SK-N-SH (cell line): Measurements from ENCODE around the gene UCHL5. TPM values are rescaled to one million over a fixed set of nuclear protein-coding genes. Genes with fewer than 3 reads are reported as not detected.

Experiments
- CTCF ChIA-PET: fragments of 300-600, 350-600 bp; formaldehyde crosslinking; extraction: SDS; loops from one replicate; lab custom pipeline; 2021; lab: Yijun Ruan, JAX
- POLR2A ChIA-PET: fragments of 350-600 bp; sonication (Branson Sonifier 250); formaldehyde crosslinking; extraction: SDS; loops from one replicate; lab custom pipeline; 2020; ENCODE audit warnings: antibody characterized with exemption, inconsistent platforms; lab: Yijun Ruan, JAX
- DNase-seq: peaks from one replicate; pipeline ENCODE4 v3.0.0; 2012
- H2AFZ ChIP-seq: fragments of 200-600 bp; sonication (generic); 2 replicates; pipeline ENCODE4 v1.8.1; 2016; ENCODE audit warnings: antibody characterized with exemption, mild to moderate bottlenecking, low read depth
- H3F3A ChIP-seq: fragments of 200-600 bp; sonication (generic); replicated peaks from 2 replicates; pipeline ENCODE3; 2016; ENCODE audit warnings: antibody characterized with exemption, mild to moderate bottlenecking; ENCODE audit not compliant: insufficient read depth
- H3K27ac ChIP-seq, 2 experiments: fragments of 200-500 bp in 1 of 2; fragments of 200-600 bp in 1 of 2; sonication (Bioruptor generic) in 1 of 2; sonication (generic), shearing (Covaris generic) in 1 of 2; 2 replicates each; pipeline versions ENCODE4 v1.5.1 to v1.6.1; 2014 to 2016; ENCODE audit warnings: low read depth in 2 of 2, inconsistent platforms in 1 of 2, low read length in 1 of 2, mild to moderate bottlenecking in 1 of 2, mixed read lengths in 1 of 2
- H3K27me3 ChIP-seq: fragments of 200-600 bp; sonication (generic), shearing (Covaris generic); 2 replicates; pipeline ENCODE4 v1.6.1; 2016; ENCODE audit warnings: mixed run types; ENCODE audit not compliant: insufficient read depth
- H3K36me3 ChIP-seq, 2 experiments: fragments of 200-500 bp in 1 of 2; fragments of 200-600 bp in 1 of 2; sonication (Bioruptor generic) in 1 of 2; sonication (generic) in 1 of 2; replicated peaks in 1 of 2; 2 replicates each; pipeline versions ENCODE3 to v1.5.1; 2014 to 2016; ENCODE audit warnings: low read length in 1 of 2, mild to moderate bottlenecking in 1 of 2; ENCODE audit not compliant: insufficient read depth in 2 of 2, control insufficient read depth in 1 of 2
- H3K4me1 ChIP-seq, 2 experiments: fragments of 200-500 bp in 1 of 2; fragments of 200-600 bp in 1 of 2; sonication (Bioruptor generic) in 1 of 2; sonication (generic), shearing (Covaris generic) in 1 of 2; 2 replicates each; pipeline versions ENCODE4 v1.5.1 to v1.6.1; 2014 to 2016; ENCODE audit warnings: low read depth in 1 of 2, low read length in 1 of 2, mixed run types in 1 of 2; ENCODE audit not compliant: insufficient read depth in 2 of 2, control insufficient read depth in 1 of 2
- H3K4me2 ChIP-seq: fragments of 200-600 bp; sonication (generic), shearing (Covaris generic); 2 replicates; pipeline ENCODE4 v1.6.1; 2017; ENCODE audit warnings: mixed run types
- H3K4me3 ChIP-seq, 2 experiments: fragments of 200-500 bp in 1 of 2; fragments of 200-600 bp in 1 of 2; sonication (Bioruptor generic) in 1 of 2; sonication (generic), shearing (Covaris generic) in 1 of 2; 2 replicates each; pipeline versions ENCODE4 v1.5.1 to v1.8.1; 2014 to 2016; ENCODE audit warnings: low read depth in 2 of 2, inconsistent platforms in 1 of 2, low read length in 1 of 2, mild to moderate bottlenecking in 1 of 2, mixed read lengths in 1 of 2, moderate library complexity in 1 of 2
- H3K79me2 ChIP-seq: fragments of 200-600 bp; sonication (generic); 2 replicates; pipeline ENCODE4 v1.8.1; 2017; ENCODE audit warnings: mild to moderate bottlenecking; ENCODE audit not compliant: insufficient read depth
- H3K9ac ChIP-seq: fragments of 200-600 bp; sonication (generic); 2 replicates; pipeline ENCODE4 v1.6.1; 2017; ENCODE audit warnings: mixed run types
- H3K9me2 ChIP-seq: fragments of 200-600 bp; sonication (generic); 2 replicates; pipeline ENCODE4 v1.6.1; 2017; ENCODE audit warnings: mixed run types
- H3K9me3 ChIP-seq: fragments of 200-600 bp; sonication (generic); 2 replicates; pipeline ENCODE4 v1.6.1; 2017; ENCODE audit warnings: mixed run types, mild to moderate bottlenecking, moderate library complexity
- H4K20me1 ChIP-seq: fragments of 200-600 bp; sonication (generic); 2 replicates; pipeline ENCODE4 v1.6.1; 2017; ENCODE audit warnings: mild to moderate bottlenecking, mixed run types; ENCODE audit not compliant: insufficient read depth
- CHD2 ChIP-seq: fragments of 150-350 bp; IDR thresholded peaks from 2 replicates; pipeline ENCODE4 v1.6.1; 2018; ENCODE audit warnings: low read length; ENCODE audit not compliant: partially characterized antibody
- CTCF ChIP-seq: fragments of 200-600 bp; sonication (generic); IDR thresholded peaks from 2 replicates; pipeline ENCODE4 v1.6.1; 2017; ENCODE audit warnings: antibody characterized with exemption, mild to moderate bottlenecking, moderate library complexity
- EP300 ChIP-seq, 2 experiments: IDR thresholded peaks; 2 replicates each; pipeline versions ENCODE4 v1.4.0 to v1.6.1; 2012; ENCODE audit warnings: borderline replicate concordance in 1 of 2, low read depth in 1 of 2, low read length in 1 of 2
- FOSL2 ChIP-seq: IDR thresholded peaks from 2 replicates; pipeline ENCODE4 v1.4.0; 2012; ENCODE audit warnings: low read depth, mild to moderate bottlenecking, moderate library complexity, borderline replicate concordance
- FOXM1 ChIP-seq: IDR thresholded peaks from 2 replicates; pipeline ENCODE4 v1.4.0; 2012; ENCODE audit warnings: low read depth, mild to moderate bottlenecking
- GABPA ChIP-seq: IDR thresholded peaks from 2 replicates; pipeline ENCODE4 v1.4.0; 2012; ENCODE audit warnings: low read depth, mild to moderate bottlenecking
- GATA2 ChIP-seq: sonication (generic); formaldehyde crosslinking; IDR thresholded peaks from 2 replicates; pipeline ENCODE4 v1.5.0; 2020; ENCODE audit warnings: mild to moderate bottlenecking, missing genetic modification reagents
- JUND ChIP-seq: IDR thresholded peaks from 2 replicates; pipeline ENCODE4 v1.4.0; 2012
- MAX ChIP-seq: IDR thresholded peaks from 2 replicates; pipeline ENCODE4 v1.4.0; 2012; ENCODE audit warnings: low read depth
- MEF2A ChIP-seq: IDR thresholded peaks from 2 replicates; pipeline ENCODE4 v1.4.0; 2012; ENCODE audit warnings: low read depth, borderline replicate concordance
- NFIC ChIP-seq: IDR thresholded peaks from 2 replicates; pipeline ENCODE4 v1.4.0; 2012; ENCODE audit warnings: borderline replicate concordance
- NRF1 ChIP-seq: IDR thresholded peaks from 2 replicates; pipeline ENCODE4 v1.6.1; 2012; ENCODE audit warnings: low read depth, mild to moderate bottlenecking, low read length
- PBX3 ChIP-seq: IDR thresholded peaks from 2 replicates; pipeline ENCODE4; 2012
- SIN3A ChIP-seq: IDR thresholded peaks from 2 replicates; pipeline ENCODE4 v1.6.1; 2012; ENCODE audit warnings: low read depth, mild to moderate bottlenecking, low read length, moderate library complexity, borderline replicate concordance
- TAF1 ChIP-seq: IDR thresholded peaks from 2 replicates; pipeline ENCODE4 v1.6.1; 2012; ENCODE audit warnings: low read depth, mild to moderate bottlenecking, low read length, moderate library complexity, borderline replicate concordance
- TCF12 ChIP-seq: IDR thresholded peaks from 2 replicates; pipeline ENCODE4 v1.4.0; 2012
- USF1 ChIP-seq: IDR thresholded peaks from 2 replicates; pipeline ENCODE4 v1.4.0; 2012; ENCODE audit warnings: low read depth, borderline replicate concordance
- USF2 ChIP-seq: fragments of 150-350 bp; IDR thresholded peaks from 2 replicates; pipeline ENCODE4 v1.6.1; 2017; ENCODE audit warnings: antibody characterized with exemption, low read length, low read depth, borderline replicate concordance
- YY1 ChIP-seq: IDR thresholded peaks from 2 replicates; pipeline ENCODE4 v1.4.0; 2012; ENCODE audit warnings: low read depth, mild to moderate bottlenecking
- WGBS: methylation state at CpG from one replicate; pipeline ENCODE4 v1.1.6; 2017; ENCODE audit warnings: low lambda C conversion rate; 5-methylcytosine and 5-hydroxymethylcytosine counted together
- polyA plus RNA-seq, 3 experiments: library from polyadenylated mRNA; depleted of rRNA; stranded (reverse); fragments of >200 nt; gene quantifications; 2 replicates each; pipeline ENCODE4 v1.2.3, GENCODE V29; 2012

The UCHL5 gene
- polyA plus RNA-seq, 1 of the 3 experiments (the other 2 are of a cell fraction), result 14.9 TPM

GRCh38 chr1:192977089-192977706 lies 82.0 kb downstream of the UCHL5 start:
- no peak overlapping the region for H3K4me3 ChIP-seq
- CTCF ChIA-PET, result interaction anchor here (1.0 to 1.3 kb wide), 2 partner anchors 15 to 42 kb away, joined by 3 to 4 read pairs; no protein-coding TSS in a partner anchor
- 85% methylated on average over 8 of the region's 8 CpGs for WGBS

More at GRCh38 chr1:192977089-192977706, 82.0 kb downstream of the UCHL5 start:
- no peak overlapping the region for H3K9ac ChIP-seq
- H3K9me2 ChIP-seq, result no peaks in the 10 kb centered on the region
- no peak overlapping the region for H3K27ac ChIP-seq
- POLR2A ChIA-PET, result no interaction called here
- H3F3A ChIP-seq, result no peaks in the 10 kb centered on the region
- no peaks in the 10 kb centered on the region; a peak in 2 of 4 replicates for H3K4me1 ChIP-seq
- H3K79me2 ChIP-seq, result no peaks in the 10 kb centered on the region
- DNase-seq, result no peak
- no peak overlapping the region for H2AFZ ChIP-seq
- no peaks in the 10 kb centered on the region for H3K9me3 ChIP-seq
- no peaks in the 10 kb centered on the region for H3K27me3 ChIP-seq
- no peak for TF ChIP-seq GATA2 (CRISPR knock-in tag)
- no peak for TF ChIP-seq MEF2A
- TF ChIP-seq JUND, result no peak
- no peak for TF ChIP-seq YY1
- no peak for TF ChIP-seq TAF1
- TF ChIP-seq NFIC, result no peak
- no peak for TF ChIP-seq SIN3A
- TF ChIP-seq FOXM1, result no peak
- no peak for TF ChIP-seq MAX
- no peak for TF ChIP-seq CTCF
- TF ChIP-seq FOSL2, result no peak
- TF ChIP-seq USF2, result no peak
- no peak for TF ChIP-seq CHD2
- no peak for TF ChIP-seq EP300 (IDR thresholded peaks at IDR 0.05; ENCODE audit: borderline replicate concordance in 1 of 2, low read depth in 1 of 2, low read length in 1 of 2)
- no peak for TF ChIP-seq PBX3
- no peak for TF ChIP-seq NRF1
- no peak for TF ChIP-seq TCF12
- TF ChIP-seq USF1, result no peak
- no peak for TF ChIP-seq GABPA
- no peaks in the 10 kb centered on the region for H4K20me1 ChIP-seq
- H3K4me2 ChIP-seq, result no peak overlapping the region
- H3K36me3 ChIP-seq, result no peaks in the 10 kb centered on the region
